Panc1 (cell line): ENCODE results near the gene NFYC.

Source experiments
- CTCF ChIP-seq: fragments of 450-650 bp; IDR thresholded peaks from 2 replicates; pipeline ENCODE4 v1.5.1; 2017; ENCODE audit warnings: mild to moderate bottlenecking
- POLR2AphosphoS5 ChIP-seq: IDR thresholded peaks from 2 replicates; pipeline ENCODE4 v1.6.1; 2012; ENCODE audit warnings: mild to moderate bottlenecking, low read depth, low read length, moderate library complexity
- REST ChIP-seq, 2 experiments: IDR thresholded peaks; 2 replicates each; pipeline ENCODE4 v1.6.1; 2011 to 2012; ENCODE audit warnings: low read depth in 2 of 2, control low read depth in 1 of 2, low read length in 1 of 2, mild to moderate bottlenecking in 1 of 2, moderate library complexity in 1 of 2; ENCODE audit not compliant: insufficient read depth in 1 of 2
- SIN3A ChIP-seq: IDR thresholded peaks from 2 replicates; pipeline ENCODE4 v1.6.1; 2012; ENCODE audit warnings: low read depth, mild to moderate bottlenecking, low read length, moderate library complexity, borderline replicate concordance; ENCODE audit not compliant: insufficient read depth
- TCF7L2 ChIP-seq: IDR thresholded peaks from 2 replicates; pipeline ENCODE4 v1.6.1; 2011; ENCODE audit warnings: mild to moderate bottlenecking, low read depth, low read length, inconsistent platforms

GRCh38 chr1:40696294-40696693, 4.8 kb downstream of the NFYC start:
- TF ChIP-seq POLR2AphosphoS5 (no peak), CTCF (no peak), REST (IDR thresholded peaks at IDR 0.05; ENCODE audit: insufficient read depth in 1 of 2, low read depth in 2 of 2, low read length in 1 of 2) (no peak), SIN3A (no peak), TCF7L2 (no peak)
